ENCODE results near the gene ATRX. TPM values are rescaled to one million over a fixed set of nuclear protein-coding genes. Genes with fewer than 3 reads are reported as not detected.
"Not testable (repeated sequence)": the region's sequence is repeated elsewhere in the genome, so short reads cannot be mapped to it uniquely, and the experiment has no call there.

The ATRX gene
- total and polyA plus RNA-seq, 9 donors: 21.8 to 123 (median 94.0) TPM

- TF ChIP-seq CTCF (IDR thresholded peaks at IDR 0.05) (no peak), POLR2A (IDR thresholded peaks at IDR 0.05) (no peak), EP300 (IDR thresholded peaks at IDR 0.05) (no peak)
- H3K36me3 ChIP-seq: no peaks in the 10 kb centered on the region
- no peaks in the 10 kb centered on the region for H3K27me3 ChIP-seq
- no peak overlapping the region for H3K4me3 ChIP-seq
- no peak overlapping the region for H3K27ac ChIP-seq
- intact Hi-C loops (cut with DNase I): no loop called here
- 81 to 91% (median 83%) methylated on average over 6 of the region's 6 CpGs for WGBS, 3 donors
- no peaks in the 10 kb centered on the region for H3K9me3 ChIP-seq
- H3K4me1 ChIP-seq (ENCODE audit: insufficient read depth): no peaks in the 10 kb centered on the region
- DNase-seq: no peak
These were observed 30.5 kb downstream of the ATRX start for GRCh38 chrX:77755561-77755960.

- H3K36me3 ChIP-seq; intact Hi-C loops (cut with DNase I); DNase-seq; H3K4me3 ChIP-seq; H3K27me3 ChIP-seq; H3K9me3 ChIP-seq; H3K4me1 ChIP-seq (ENCODE audit: insufficient read depth); H3K27ac ChIP-seq: not testable (repeated sequence)
- WGBS, 3 donors: 88 to 100% (median 91%) methylated on average over 1 of the region's 1 CpG
These were observed 32.1 kb downstream of the ATRX start for GRCh38 chrX:77753942-77754341.

- intact Hi-C loops (cut with DNase I): no loop called here
These were observed 36.3 kb downstream of the ATRX start for GRCh38 chrX:77749695-77750094.

GRCh38 chrX:77743720-77744119 is 42.3 kb downstream of the ATRX start:
- Histone ChIP-seq H3K27me3 (no peaks in the 10 kb centered on the region), H3K4me3 (no peak overlapping the region), H3K36me3 (no peaks in the 10 kb centered on the region), H3K9me3 (no peaks in the 10 kb centered on the region), H3K4me1 (ENCODE audit: insufficient read depth) (peaks cover 4% of the 10 kb centered on the region), H3K27ac (no peak overlapping the region)
- DNase-seq: no peak
- intact Hi-C loops (cut with DNase I): no loop called here
- 73 to 79% (median 74%) methylated on average over 2 of the region's 2 CpGs for WGBS, 3 donors
- no peak for TF ChIP-seq CTCF (IDR thresholded peaks at IDR 0.05)
- TF ChIP-seq EP300 (IDR thresholded peaks at IDR 0.05): no peak
- no peak for TF ChIP-seq POLR2A (IDR thresholded peaks at IDR 0.05)

More at GRCh38 chrX:77749695-77750094, 36.3 kb downstream of the ATRX start:
- H3K36me3 ChIP-seq: no peaks in the 10 kb centered on the region
- no peak for TF ChIP-seq CTCF (IDR thresholded peaks at IDR 0.05)
- no peak for TF ChIP-seq POLR2A (IDR thresholded peaks at IDR 0.05)
- TF ChIP-seq EP300 (IDR thresholded peaks at IDR 0.05): no peak
- 57 to 65% (median 58%) methylated on average over 5 of the region's 5 CpGs for whole genome bisulfite sequencing, 3 donors
- H3K27ac ChIP-seq: no peak overlapping the region
- no peak overlapping the region for H3K4me3 ChIP-seq
- no peaks in the 10 kb centered on the region for H3K4me1 ChIP-seq (ENCODE audit: insufficient read depth)
- H3K9me3 ChIP-seq: no peaks in the 10 kb centered on the region
- H3K27me3 ChIP-seq: no peaks in the 10 kb centered on the region
- no peak for DNase-seq

GRCh38 chrX:77742788-77743476 is 43.1 kb downstream of the ATRX start:
- Histone ChIP-seq H3K4me3 (no peak overlapping the region), H3K4me1 (ENCODE audit: insufficient read depth) (peaks cover 4% of the 10 kb centered on the region), H3K27ac (no peak overlapping the region), H3K36me3 (no peaks in the 10 kb centered on the region), H3K9me3 (no peaks in the 10 kb centered on the region), H3K27me3 (no peaks in the 10 kb centered on the region)
- 43 to 57% (median 48%) methylated on average over 7 of the region's 7 CpGs for WGBS, 3 donors
- no peak for TF ChIP-seq CTCF (IDR thresholded peaks at IDR 0.05)
- TF ChIP-seq POLR2A (IDR thresholded peaks at IDR 0.05): no peak
- no peak for TF ChIP-seq EP300 (IDR thresholded peaks at IDR 0.05)
- intact Hi-C loops (cut with DNase I): no loop called here
- no peak for DNase-seq

All from ovary (tissue), 9 donors.